SW 1271 (cell line): ENCODE results near the gene LMAN2.

Experiments
- DNase-seq, 2 experiments: peaks; one replicate each; lab custom pipeline; 2025; lab: John Stamatoyannopoulos, UW

The LMAN2 gene, protein sequence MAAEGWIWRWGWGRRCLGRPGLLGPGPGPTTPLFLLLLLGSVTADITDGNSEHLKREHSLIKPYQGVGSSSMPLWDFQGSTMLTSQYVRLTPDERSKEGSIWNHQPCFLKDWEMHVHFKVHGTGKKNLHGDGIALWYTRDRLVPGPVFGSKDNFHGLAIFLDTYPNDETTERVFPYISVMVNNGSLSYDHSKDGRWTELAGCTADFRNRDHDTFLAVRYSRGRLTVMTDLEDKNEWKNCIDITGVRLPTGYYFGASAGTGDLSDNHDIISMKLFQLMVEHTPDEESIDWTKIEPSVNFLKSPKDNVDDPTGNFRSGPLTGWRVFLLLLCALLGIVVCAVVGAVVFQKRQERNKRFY

DNA sequence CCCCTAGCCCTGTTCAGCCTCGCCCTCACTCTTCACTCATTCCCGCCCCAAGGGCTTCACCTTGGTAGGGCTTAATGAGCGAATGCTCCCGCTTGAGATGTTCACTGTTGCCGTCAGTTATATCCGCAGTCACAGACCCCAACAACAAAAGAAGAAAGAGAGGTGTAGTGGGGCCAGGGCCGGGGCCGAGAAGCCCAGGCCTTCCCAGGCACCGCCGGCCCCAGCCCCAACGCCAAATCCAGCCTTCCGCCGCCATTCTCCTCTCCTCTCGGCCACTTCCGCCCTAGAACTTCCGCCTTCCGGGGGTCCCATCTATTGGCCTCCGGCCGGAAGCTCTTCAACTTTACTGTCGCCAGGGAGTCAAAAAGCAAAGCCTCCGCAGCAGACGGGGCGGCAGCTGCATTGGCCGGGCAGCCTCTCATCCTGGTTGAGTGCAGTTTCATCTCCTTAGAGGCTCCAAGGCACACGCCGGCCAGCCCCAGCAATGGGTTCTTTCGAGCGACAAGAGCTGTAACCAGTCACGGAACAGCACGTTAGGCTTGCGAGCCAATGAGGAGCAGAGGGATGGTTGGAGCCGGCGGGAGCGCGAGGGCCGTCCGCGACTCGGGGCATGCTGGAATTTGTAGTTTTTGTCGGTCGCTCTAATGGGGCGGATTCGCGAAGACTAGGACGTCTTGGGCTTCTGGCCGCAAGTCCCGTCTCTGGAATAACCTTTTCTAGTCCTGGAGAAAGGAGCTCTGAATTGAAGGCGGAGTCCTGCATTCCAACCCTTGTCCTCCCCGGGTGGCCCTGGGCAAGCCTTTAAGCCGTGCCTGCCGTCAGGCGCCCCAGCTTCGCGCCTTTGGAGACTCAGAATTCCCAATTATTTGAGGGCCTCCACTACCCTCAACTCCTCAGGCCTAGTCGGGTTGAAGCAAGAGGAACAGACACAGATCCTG lies at the start of gene LMAN2:
Gene LMAN2 (minus strand): TSS at position 277 of the 938 bp plus-strand sequence. CDS start 21 bp downstream, at position 256.
- peak; percentile 89 to 97 for DNase-seq

DNA sequence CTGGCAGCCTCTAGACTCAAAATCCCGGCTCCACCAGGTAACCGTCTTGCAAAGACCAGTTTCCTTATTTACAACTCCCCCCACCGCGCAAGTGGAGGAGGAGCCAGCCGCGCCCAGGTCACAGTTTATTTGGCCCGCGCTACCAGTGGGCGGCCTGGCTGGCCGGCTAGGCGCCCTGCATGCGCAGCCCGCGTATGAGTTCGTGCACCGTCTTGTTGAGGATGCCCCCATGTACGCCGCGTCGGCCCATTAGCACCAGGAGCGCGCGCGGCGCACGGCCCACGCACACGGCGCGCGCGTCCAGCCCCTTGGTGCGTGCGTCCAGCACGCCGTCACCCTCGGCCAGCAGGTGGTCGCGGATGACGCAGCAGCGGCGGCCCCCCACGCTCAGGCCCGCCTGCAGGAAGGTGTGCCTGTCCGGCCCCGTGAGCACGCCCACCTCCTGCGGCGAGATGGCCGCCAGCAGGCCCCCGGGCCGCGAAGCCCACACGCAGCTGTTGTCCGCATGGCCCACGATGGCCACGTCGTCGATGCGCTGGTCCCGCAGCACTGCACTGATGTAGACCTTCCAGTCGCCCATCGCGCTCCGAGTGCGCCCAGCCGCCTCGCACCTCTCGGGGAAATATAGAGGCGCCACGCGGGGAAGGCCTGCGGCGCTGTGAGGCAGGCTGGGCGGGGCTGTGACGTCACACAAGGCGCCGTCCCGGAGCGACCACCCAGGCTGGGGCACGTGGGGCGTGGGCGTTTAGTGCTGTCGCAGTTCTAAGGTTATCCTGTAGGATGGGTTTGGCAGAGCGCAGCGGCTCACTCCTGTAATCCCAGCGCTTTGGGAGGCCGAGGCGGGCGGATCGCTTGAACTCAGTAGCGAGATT lies 48.8 kb upstream of the LMAN2 start, which contains the start of gene PFN3:
Gene PFN3 (minus strand): TSS at position 665 of the 872 bp plus-strand sequence. CDS start 85 bp downstream, at position 580.
- no peak for DNase-seq

DNA sequence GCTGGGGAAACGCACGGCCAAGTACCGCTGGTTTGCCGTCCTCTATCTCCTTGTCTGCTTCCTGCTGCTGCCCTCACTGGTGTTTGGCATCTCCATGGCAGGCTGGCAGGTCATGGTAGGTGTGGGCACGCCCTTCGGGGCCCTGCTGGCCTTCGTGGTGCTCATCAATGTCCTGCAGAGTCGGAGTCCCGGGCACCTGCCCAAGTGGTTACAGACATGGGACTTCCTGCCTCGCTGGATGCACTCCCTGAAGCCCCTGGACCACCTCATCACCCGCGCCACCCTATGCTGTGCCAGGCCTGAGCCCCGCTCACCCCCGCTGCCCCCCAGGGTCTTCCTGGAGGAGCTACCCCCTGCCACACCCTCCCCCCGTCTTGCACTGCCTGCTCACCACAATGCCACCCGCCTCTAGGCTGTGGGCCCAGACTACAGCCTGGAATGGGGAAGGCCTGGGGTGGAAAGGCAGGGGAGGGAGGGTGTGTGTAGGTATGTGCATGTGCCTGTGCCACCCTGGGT lies 46.5 kb upstream of the LMAN2 start:
- no peak for DNase-seq

DNA sequence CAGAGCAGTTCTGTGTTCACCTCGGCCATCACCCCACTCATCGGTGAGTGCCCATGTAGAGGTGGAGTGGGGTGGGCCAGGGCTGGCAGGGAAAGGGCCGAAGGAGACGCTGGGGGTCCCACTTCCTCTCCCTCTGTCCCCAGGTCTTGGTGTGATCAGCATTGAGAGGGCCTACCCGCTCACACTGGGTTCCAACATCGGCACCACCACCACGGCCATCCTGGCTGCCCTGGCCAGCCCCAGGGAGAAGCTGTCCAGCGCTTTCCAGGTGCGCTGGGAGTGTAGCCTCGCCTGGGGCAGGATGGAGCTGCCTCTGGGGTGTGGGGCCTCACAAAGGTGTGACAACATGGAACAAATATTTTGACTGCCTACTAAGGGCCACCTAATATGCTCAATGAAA lies 45.3 kb upstream of the LMAN2 start:
- DNase-seq, result no peak

DNA sequence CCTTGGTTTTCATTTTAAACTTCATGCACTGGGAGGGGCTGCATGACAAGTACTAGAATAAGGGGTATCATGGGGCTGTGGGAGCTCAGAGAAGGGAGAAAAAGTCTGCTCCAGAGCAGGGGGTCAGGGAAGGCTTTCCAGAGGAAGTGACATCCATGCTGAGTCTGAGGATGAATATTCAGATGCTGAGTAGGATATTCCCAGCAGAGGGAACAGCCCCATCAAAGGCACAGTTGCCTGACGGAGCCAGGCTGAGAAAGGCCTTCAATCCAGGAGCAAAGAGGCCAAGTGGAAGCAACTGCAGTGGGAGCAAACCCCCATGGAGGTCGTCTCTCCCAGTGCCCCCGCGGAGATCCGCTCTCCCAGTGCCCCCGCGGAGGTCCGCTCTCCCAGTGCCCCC lies 44.6 kb upstream of the LMAN2 start:
- DNase-seq, result no peak

DNA sequence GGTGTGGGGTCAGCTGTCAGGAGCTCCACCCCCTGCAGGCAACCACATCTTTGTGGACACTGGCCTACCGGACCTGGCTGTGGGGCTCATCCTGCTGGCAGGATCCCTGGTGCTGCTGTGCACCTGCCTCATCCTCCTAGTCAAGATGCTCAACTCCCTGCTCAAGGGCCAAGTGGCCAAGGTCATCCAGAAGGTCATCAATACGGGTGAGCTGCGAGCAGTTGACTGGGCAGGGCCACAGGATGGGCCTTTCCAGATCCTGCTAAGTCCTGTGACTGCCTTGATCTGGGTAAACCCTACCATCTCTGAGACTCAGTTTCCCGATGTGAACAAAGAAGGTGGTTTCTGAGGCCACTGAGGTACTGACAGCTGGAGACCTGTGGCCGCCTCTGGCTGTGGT lies 42.5 kb upstream of the LMAN2 start:
- DNase-seq, result no peak

DNA sequence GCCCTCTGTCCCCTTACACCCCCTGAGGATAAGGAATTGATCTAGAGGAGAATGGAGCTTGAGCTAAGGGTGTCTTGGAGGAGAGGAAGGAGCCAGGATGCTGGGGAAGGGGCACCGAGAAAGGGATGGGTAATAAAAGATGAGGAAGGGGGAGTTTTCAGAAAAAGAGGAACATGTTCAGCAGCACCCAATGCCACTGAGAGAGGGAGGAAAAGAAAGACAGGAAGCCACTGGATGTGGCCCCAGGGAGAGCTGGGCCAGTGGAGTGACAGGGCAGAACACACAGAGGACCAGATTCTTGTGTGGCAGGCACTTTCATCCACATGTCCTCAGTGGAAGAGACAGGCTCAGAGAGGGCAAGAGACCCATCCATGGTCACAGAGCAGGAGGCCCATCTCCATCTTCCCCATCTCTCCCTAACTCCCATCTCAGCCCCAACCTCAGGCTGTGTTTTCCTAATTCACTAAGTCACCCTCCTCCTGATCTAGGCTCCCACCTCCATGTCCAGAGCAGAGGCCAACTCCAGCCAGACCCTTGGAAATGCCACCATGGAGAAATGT lies 41.8 kb upstream of the LMAN2 start:
- DNase-seq, result no peak

DNA sequence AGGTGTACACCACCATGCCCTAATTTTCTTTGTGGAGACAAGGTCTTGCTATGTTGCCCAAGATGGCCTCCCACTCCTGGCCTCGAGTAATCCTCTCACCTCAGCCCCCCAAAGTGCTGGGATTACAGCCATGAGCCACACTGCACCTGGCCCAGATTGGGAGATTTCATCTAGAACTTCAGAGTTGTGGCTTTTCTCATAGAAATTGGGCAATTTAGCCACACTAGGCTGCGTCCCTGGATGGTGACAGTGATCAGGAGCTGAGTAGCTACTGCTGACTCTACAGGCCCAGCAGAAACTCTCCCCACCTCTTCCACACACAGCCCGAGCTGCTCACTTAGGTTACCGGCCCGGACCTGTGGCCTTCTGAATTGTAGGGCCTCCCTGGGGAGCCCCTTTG lies 41.3 kb upstream of the LMAN2 start:
- no peak for DNase-seq

DNA sequence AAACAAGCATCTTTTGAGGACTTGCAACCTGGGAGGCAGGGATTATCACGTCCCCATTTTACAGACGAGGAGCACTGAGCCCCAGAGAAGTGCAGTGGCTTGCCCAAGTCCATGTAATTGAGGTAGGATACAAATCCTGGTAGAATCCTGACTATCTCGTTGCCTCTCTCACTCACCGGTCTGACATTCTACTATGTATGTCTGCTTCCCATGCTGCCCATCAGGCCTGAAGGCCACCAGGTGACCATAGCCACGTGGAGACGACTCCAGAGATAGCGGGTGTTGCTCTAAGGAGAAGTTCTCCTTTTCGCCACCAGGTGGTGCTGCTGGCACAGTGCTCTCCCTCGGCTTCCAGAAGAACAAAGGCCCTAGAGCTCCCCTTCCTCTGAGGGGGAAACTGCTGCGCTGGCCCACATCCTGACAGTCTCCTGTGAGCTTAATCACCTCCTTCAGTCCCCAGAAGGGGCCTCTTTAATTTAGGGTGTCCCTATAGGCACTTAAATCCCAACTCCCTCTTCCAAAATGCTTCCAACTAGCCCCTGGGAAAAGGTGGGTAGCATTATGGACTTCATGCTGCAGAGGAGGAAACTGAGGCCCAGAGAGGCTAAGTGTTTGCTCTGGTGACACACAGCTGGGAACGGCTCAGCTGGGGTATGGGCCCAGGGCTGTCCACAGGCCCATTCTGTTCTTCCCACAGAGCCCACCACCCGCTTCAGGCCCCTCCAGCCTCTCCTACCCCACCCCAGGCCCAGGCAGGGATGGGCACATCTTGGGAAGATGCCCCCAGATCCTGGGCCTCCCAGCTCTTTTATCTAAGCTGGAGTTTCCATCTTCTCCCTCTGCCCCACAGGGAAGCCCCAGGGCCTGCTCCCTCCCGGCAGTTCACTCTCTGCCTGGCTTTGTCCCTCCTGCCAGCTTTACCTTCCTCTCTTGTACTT lies 39.2 kb upstream of the LMAN2 start:
- DNase-seq, result peak; percentile 64 to 84

DNA sequence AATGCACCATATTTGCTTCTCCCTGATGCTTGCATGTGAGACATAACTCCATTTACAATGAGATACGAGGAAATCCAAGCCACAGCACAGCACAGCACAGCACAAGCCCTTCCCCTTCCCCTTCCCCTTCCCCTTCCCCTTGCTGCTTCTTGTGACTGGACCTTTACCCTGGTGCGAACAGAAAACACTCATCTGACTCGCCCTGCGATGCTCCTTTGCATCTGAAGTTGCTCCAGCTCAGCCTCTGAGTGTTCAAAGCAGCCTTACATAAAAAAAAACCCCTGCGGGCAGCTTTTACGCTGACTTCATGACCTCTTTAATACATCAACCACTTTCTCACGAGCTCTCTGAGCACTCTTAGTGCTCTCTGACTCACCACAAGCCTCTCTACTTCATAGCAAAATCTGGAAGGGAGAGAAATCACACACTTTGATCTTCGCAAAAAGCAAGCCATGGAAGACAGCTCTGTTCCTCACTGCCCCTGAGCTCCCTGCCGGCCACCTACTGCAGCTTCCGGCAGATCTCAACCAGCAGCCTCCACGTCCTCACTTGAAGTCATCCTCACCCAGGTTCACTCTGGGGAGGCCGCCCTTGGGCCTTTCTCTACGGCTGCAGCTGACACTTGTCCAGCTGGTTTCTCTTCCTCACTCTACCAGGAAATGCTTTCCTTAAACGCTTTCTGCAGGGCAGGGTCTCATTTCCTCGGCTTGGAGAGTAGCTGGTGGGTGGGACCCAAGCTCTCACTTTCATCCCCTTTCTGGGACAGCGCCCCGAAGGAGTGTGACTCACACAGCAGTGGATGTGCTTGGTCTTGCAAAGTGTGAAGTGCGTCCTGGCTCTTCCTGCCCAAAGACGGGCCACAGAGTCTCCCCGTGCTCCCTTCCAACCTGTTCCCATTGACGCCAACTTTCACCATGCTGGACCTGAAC lies 38.0 kb upstream of the LMAN2 start:
- no peak for DNase-seq

DNA sequence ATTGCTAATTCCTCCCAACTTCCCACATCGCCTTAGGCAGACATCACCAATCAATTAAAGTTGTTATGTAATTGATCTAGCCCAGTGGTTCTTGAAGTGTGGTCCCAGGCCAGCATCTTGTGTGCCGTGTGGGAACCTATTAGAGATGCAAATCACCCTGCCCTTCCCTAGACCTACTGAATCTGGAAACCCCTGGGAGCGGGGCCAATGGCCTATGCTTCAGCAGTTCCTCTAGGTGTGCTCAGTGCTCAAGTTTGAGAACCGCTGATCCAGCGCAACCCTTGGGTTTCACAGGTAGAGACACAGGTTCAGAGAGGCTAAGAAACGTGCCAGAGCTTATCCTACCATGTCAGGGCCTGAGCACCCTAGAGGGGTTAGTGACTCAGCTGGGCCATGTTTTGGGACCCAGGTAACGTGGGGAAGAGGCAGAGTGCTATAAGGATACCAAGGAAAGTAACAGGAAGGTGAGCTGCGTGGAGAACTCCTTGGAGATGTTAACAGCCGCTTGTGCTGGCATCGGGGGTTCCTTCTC lies 37.1 kb upstream of the LMAN2 start:
- no peak for DNase-seq

DNA sequence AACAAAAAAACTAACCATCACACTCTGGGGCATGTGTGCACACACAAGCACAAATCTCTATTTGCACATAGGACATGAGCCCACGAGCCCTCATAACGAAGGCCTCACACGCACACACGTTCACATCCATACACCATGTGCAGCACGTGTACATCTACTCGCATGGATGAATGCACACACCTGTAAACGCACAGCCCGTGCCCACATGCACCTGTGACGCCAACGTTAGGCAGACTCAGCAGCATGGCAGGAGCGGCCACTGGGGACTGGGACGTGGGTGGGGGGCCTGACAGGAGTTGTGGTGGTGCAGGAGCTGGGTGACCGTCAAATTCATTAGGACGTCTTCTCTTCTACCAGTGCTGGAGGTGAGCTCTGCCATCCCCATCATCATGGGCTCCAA lies 35.9 kb upstream of the LMAN2 start:
- no peak for DNase-seq

DNA sequence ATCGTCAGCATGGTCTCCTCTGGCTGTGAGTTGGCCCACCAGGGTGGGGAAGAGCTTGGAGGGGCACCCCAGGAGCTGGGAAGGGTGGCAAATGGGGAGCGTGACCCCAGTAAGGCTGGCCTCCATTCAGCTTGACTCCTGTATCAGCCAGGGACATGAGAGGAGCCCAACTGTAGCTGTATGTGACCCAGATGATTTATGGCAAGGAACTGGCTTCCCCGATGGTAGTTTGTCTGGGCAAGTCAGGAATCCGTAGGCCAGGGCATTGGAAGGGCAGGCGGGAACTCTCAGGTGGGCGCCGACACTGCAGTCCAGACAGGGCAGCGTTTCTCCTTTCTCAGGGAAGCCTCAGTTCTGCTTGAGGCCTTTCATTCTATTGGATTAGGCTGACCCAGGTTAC lies 35.1 kb upstream of the LMAN2 start:
- DNase-seq, result no peak

DNA sequence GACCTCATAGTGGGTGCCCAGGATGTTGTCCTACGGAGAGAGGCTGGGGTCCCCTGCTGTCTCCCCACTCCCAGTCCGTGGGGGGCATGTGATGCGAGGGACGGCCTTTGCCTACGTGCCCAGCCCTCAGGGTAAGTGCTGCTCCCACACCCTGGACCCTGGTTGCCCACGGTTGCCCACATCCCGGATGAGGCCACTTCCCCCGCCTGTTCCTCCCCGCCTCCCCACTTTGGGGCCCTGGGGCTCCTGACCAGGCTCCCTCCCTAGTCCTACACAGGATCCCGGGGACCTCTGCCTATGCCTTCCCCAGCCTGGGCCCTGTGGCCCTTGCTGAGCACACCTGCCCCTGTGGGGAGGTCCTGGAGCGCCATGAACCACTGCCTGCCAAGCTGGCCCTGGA lies 34.3 kb upstream of the LMAN2 start:
- DNase-seq, result no peak

DNA sequence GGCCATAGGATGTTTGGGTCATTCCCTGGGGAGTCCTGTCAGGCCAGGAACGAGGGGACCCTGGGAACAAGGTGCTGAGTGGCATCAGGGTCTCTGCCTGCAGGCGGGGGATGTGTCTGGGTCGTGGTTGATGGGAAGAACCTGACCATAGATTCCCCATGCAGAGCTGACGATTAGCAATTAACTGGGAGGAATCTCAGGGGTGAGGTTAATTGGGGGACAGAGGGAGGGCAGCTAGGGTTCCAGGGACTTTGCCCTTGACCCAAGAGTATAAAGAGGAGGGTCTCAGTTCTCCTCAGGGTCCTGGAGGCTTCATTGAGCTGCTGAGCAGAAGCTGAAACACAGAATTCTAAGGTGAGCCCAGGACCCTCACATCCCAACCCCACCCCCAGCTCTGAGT lies 32.7 kb upstream of the LMAN2 start, which contains the start of gene SLC34A1:
Gene SLC34A1 (plus strand): TSS at position 301 of the 400 bp plus-strand sequence. CDS start 1,308 bp downstream, outside the sequence.
- DNase-seq, result no peak

DNA sequence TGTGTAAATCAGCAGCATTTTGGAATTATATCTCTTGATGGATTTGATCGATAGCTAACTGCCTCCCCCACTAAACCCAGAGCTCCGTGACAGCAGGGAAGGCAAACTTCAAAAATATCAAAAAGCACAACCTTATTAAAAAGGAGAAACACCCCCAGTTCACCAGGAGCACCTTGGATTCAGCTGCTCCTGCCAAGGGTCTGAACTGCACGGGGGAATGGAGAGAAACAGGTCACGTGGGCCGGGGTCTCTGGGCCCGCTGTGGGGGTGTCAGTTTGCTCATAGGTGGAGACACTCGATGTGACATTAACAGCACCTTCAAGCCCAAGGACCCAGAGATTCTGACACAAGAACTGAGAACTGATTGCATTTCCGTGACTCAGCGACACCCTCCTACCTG lies 31.7 kb upstream of the LMAN2 start:
- DNase-seq, result no peak

DNA sequence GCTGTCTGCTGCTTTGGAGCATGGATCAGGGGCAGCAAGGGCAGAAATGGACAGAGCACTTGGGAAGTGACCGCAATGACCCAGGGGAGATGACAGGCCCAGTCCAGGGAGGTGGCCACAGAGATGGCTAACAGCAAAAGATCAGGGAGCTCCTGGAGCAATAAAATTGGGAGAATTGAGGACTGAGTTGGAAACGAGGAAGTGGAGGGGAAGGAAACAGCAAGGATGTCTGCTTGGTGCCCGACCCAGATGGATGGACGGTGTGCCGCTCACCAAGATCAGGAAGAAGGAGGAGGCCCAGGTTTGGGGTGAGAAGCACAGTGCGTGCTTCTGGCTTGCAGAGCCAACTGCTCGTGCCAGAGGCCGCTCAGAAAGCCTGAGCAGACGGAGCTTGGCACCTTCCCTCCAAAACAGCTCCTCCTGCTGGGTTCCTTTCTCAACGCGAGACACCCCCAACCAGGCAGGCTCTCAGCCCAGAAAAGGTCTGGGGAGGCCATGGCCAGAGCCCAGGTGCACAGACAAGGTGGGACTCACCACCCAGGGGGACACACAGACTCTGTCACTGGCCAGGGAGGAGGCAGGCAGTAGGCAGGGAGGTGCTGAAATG lies 31.1 kb upstream of the LMAN2 start:
- no peak for DNase-seq

DNA sequence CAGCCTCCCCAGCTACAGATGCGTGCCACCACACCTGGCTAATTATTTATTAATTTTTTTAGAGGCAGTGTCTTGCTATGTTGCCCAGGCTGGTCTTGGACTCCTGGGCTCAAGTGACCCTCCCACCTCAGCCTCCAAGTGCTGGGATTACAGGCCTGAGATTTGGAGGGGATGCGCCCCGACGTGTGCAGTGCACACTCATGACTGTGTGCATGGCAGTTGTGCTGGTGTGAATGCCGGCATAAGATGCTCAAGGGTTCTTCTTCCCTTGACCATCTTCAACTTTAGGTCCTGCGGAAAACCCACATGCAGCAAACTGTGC lies 29.3 kb upstream of the LMAN2 start:
- DNase-seq, result no peak
